Calu3 (cell line): ENCODE measurements around the gene CENPW. TPM values are rescaled to one million over a fixed set of nuclear protein-coding genes. Genes with fewer than 3 reads are reported as not detected.

Experiments
- BruUV-seq: library from RNA; stranded (reverse); fragments of 400-500 nt; replicated peaks from 2 replicates; lab custom pipeline; 2021; lab: Mats Ljungman, UMichigan
- CTCF ChIA-PET: fragments of 300-600 bp; sonication (Branson Sonifier 250); formaldehyde crosslinking; loops from one replicate; lab custom pipeline; 2022; ENCODE audit warnings: antibody characterized with exemption; lab: Charles Lee
- DNase-seq: peaks from one replicate; pipeline ENCODE4 v3.0.0; 2022
- H3K27ac Mint-ChIP-seq: one replicate; pipeline ENCODE4 v1.8.0; 2022; ENCODE audit warnings: mixed read lengths; ENCODE audit not compliant: unreplicated experiment
- H3K27me3 Mint-ChIP-seq: one replicate; pipeline ENCODE4 v1.8.0; 2022; ENCODE audit warnings: mixed read lengths; ENCODE audit not compliant: unreplicated experiment
- H3K36me3 Mint-ChIP-seq: one replicate; pipeline ENCODE4 v1.8.0; 2022; ENCODE audit warnings: mild to moderate bottlenecking, moderate library complexity, mixed read lengths; ENCODE audit not compliant: insufficient read depth, unreplicated experiment
- H3K4me1 Mint-ChIP-seq: one replicate; pipeline ENCODE4 v1.8.0; 2022; ENCODE audit warnings: mild to moderate bottlenecking, low read depth, mixed read lengths; ENCODE audit not compliant: unreplicated experiment
- H3K4me3 Mint-ChIP-seq: one replicate; pipeline ENCODE4 v1.8.0; 2022; ENCODE audit warnings: mild to moderate bottlenecking, low read depth, moderate library complexity, mixed read lengths; ENCODE audit not compliant: unreplicated experiment
- H3K9me3 Mint-ChIP-seq: one replicate; pipeline ENCODE4 v1.8.0; 2022; ENCODE audit warnings: low read depth, mixed read lengths; ENCODE audit not compliant: unreplicated experiment
- intact Hi-C: fragments of 100-400 bp; cut with micrococcal nuclease; formaldehyde crosslinking; loops from one replicate; pipeline ENCODE4 v1.10.0; 2022; ENCODE audit not compliant: unreplicated experiment
- total RNA-seq: library from RNA; stranded (reverse); gene quantifications from 2 replicates; pipeline ENCODE4 v1.2.3, GENCODE V29; 2022
- TF ChIP-seq, protein P1 (sequence below): fragments of 200-600 bp; IDR thresholded peaks from one replicate; pipeline ENCODE4 v1.8.0; 2022; ENCODE audit warnings: antibody characterized with exemption; ENCODE audit not compliant: unreplicated experiment

The CENPW gene
- total RNA-seq, 1 experiment from 2014 or later: 73.4 TPM

DNA sequence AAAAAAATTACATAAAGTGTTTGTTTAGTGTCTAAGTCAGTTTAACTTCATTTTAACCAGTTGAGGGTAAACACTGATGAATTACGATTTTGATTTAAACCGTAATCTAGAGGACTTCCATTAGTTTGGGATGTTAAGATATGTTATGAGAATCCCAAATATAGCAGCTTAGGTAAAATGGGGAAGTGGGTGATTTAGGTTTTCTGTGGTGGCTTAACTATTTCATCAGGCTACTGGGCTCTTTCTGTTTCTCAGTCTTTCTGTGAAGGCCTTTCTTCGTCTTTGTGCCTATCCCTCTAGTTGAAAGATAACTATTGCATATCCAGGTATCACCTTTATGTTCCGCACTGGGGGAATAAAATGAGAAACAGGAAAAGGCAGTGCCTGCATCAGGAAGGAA lies 27.9 kb downstream of the CENPW start:
- H3K4me1 Mint-ChIP-seq: peaks cover 8% of the 10 kb centered on the region
- H3K9me3 Mint-ChIP-seq: peaks cover 4% of the 10 kb centered on the region
- CTCF ChIA-PET: no interaction called here
- H3K36me3 Mint-ChIP-seq: no peaks in the 10 kb centered on the region
- no peak overlapping the region for H3K27ac Mint-ChIP-seq
- no peaks in the 10 kb centered on the region for H3K27me3 Mint-ChIP-seq
- intact Hi-C loops: no loop called here
- TF ChIP-seq, protein P1, sequence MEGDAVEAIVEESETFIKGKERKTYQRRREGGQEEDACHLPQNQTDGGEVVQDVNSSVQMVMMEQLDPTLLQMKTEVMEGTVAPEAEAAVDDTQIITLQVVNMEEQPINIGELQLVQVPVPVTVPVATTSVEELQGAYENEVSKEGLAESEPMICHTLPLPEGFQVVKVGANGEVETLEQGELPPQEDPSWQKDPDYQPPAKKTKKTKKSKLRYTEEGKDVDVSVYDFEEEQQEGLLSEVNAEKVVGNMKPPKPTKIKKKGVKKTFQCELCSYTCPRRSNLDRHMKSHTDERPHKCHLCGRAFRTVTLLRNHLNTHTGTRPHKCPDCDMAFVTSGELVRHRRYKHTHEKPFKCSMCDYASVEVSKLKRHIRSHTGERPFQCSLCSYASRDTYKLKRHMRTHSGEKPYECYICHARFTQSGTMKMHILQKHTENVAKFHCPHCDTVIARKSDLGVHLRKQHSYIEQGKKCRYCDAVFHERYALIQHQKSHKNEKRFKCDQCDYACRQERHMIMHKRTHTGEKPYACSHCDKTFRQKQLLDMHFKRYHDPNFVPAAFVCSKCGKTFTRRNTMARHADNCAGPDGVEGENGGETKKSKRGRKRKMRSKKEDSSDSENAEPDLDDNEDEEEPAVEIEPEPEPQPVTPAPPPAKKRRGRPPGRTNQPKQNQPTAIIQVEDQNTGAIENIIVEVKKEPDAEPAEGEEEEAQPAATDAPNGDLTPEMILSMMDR: no peak
- no peak for DNase-seq
- H3K4me3 Mint-ChIP-seq: no peak overlapping the region
- no TSS peak for BruUV-seq

- intact Hi-C loops: no loop called here
- Mint-ChIP-seq H3K9me3 (peaks cover 4% of the 10 kb centered on the region), H3K4me1 (peaks cover 4% of the 10 kb centered on the region), H3K27ac (no peak overlapping the region), H3K36me3 (no peaks in the 10 kb centered on the region), H3K4me3 (no peak overlapping the region), H3K27me3 (no peaks in the 10 kb centered on the region)
- TF ChIP-seq, protein P1: no peak
- CTCF ChIA-PET: no interaction called here
- no TSS peak for BruUV-seq
- DNase-seq: no peak
Observed at GRCh38 chr6:126372626-126373025, 32.7 kb downstream of the CENPW start.

GRCh38 chr6:126373344-126373743 lies 33.4 kb downstream of the CENPW start:
- intact Hi-C loops: no loop called here
- no TSS peak for BruUV-seq

GRCh38 chr6:126374372-126374771 lies 34.5 kb downstream of the CENPW start:
- intact Hi-C loops: no loop called here
- no peak for DNase-seq
- Mint-ChIP-seq H3K27me3 (no peaks in the 10 kb centered on the region), H3K27ac (no peak overlapping the region), H3K4me1 (no peaks in the 10 kb centered on the region), H3K4me3 (no peak overlapping the region), H3K36me3 (no peaks in the 10 kb centered on the region), H3K9me3 (peaks cover 3% of the 10 kb centered on the region)
- BruUV-seq: no TSS peak
- TF ChIP-seq, protein P1: no peak
- CTCF ChIA-PET: no interaction called here

More at GRCh38 chr6:126373344-126373743, 33.4 kb downstream of the CENPW start:
- CTCF ChIA-PET: no interaction called here
- H3K4me1 Mint-ChIP-seq: no peaks in the 10 kb centered on the region
- H3K9me3 Mint-ChIP-seq: peaks cover 3% of the 10 kb centered on the region
- no peak for DNase-seq
- H3K27me3 Mint-ChIP-seq: no peaks in the 10 kb centered on the region
- H3K36me3 Mint-ChIP-seq: no peaks in the 10 kb centered on the region
- TF ChIP-seq, protein P1: no peak
- H3K4me3 Mint-ChIP-seq: no peak overlapping the region
- no peak overlapping the region for H3K27ac Mint-ChIP-seq
